ENCODE results near the gene GTF2I. TPM values are rescaled to one million over a fixed set of nuclear protein-coding genes. Genes with fewer than 3 reads are reported as not detected.
"Not testable (repeated sequence)": the region's sequence is repeated elsewhere in the genome, so short reads cannot be mapped to it uniquely, and the experiment has no call there.

GTF2I gene
- total RNA-seq, 6 donors from 2014 or later, result 138 to 506 (median 219) TPM

DNA sequence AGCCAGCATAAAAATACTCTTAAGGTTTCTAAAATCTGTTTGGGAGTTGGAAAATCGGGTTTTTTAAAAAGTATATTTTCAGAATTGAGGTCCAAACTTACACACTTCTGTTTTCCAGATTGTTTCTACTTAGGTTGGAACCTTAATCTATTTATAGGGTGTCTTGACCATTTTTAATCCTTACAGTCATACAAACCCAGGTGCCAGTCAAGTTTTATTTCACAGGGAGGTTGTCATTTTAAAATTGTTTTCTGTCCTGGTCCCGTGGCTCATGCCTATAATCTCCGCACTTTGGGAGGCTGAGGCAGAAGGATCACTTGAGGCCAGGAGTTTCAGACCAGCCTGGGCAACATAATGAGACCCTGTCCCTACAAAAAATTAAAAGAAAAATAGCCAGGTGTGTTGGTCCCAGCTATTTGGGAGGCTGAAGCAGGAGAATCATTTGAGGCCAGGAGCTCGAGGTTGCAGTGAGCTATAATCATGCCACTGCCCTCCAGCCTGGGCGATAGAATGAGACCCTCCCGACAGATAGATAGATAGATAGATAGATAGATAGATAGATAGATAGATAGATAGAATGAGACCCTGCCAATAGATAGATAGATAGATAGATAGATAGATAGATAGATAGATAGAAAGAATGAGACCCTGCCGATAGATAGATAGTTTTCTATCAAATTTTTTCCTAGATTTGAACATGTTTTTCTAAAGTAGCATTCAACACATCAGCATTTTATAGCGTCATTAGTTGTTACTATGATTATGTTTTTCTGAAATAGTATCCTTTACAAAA lies 69.0 kb downstream of the GTF2I start:
- Histone ChIP-seq H3K36me3 (peaks cover 2 to 28% (median 9%) of the 10 kb centered on the region in 4 donors), H3K4me3 (no peak overlapping the region), H3K4me1 (no peaks in the 10 kb centered on the region), H3K9me3 (no peaks in the 10 kb centered on the region), H3K27ac (no peak overlapping the region), H3K27me3 (no peaks in the 10 kb centered on the region)
- no peak for ATAC-seq (ENCODE audit: low FRiP score in 2 of 2)
- WGBS, 2 donors, result 93 to 95% methylated on average over 8 of the region's 8 CpGs
- DNase-seq, result no peak
- TF ChIP-seq EP300 (IDR thresholded peaks at IDR 0.05) (no peak), POLR2A (IDR thresholded peaks at IDR 0.05) (no peak), POLR2AphosphoS5 (IDR thresholded peaks at IDR 0.05) (no peak)
- TF ChIP-seq, protein P1, sequence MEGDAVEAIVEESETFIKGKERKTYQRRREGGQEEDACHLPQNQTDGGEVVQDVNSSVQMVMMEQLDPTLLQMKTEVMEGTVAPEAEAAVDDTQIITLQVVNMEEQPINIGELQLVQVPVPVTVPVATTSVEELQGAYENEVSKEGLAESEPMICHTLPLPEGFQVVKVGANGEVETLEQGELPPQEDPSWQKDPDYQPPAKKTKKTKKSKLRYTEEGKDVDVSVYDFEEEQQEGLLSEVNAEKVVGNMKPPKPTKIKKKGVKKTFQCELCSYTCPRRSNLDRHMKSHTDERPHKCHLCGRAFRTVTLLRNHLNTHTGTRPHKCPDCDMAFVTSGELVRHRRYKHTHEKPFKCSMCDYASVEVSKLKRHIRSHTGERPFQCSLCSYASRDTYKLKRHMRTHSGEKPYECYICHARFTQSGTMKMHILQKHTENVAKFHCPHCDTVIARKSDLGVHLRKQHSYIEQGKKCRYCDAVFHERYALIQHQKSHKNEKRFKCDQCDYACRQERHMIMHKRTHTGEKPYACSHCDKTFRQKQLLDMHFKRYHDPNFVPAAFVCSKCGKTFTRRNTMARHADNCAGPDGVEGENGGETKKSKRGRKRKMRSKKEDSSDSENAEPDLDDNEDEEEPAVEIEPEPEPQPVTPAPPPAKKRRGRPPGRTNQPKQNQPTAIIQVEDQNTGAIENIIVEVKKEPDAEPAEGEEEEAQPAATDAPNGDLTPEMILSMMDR (IDR thresholded peaks at IDR 0.05), result no peak

DNA sequence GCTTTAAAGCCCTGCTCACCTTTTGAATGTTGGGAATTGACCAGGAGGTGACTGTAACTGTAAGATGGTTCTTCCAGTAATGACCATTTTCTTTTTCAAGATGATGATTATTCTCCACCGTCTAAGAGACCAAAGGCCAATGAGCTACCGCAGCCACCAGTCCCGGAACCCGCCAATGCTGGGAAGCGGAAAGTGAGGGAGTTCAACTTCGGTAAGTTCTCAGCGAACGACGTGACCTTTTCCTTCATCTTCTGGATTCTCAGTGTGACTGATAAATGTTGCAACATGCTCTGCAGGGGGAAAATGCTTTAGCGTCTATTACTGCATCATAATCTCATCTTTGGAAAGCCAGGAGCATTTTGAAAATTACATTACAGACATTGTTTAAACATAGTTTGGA lies 71.2 kb downstream of the GTF2I start:
- not testable (repeated sequence) for ATAC-seq (ENCODE audit: low FRiP score in 2 of 2); H3K9me3 ChIP-seq; H3K27ac ChIP-seq; H3K4me1 ChIP-seq; H3K27me3 ChIP-seq; DNase-seq; H3K4me3 ChIP-seq
- peaks cover 0 to 15% (median 4%) of the 10 kb centered on the region in 4 donors for H3K36me3 ChIP-seq
- no CpG with 5 or more reads among the region's 10 CpGs for WGBS, 2 donors

DNA sequence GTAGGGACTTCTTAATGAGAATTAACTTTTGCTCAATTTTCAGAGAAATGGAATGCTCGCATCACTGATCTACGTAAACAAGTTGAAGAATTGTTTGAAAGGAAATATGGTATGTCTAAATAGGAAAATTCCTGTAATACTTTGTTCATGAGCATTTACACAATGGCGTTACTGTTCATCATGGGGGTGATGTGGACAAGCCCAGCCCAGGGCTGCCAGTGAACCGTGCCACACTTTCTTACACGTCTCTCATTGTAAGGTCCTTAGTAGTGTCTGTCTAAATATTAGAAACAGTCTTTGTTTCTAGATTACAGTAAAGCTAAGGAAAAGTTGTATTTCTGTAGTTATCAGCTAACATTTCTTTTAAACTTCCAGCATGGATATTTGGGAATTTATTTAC lies 72.7 kb downstream of the GTF2I start:
- peaks cover 0 to 15% (median 4%) of the 10 kb centered on the region in 4 donors for H3K36me3 ChIP-seq
- WGBS, 2 donors, result no CpG with 5 or more reads among the region's 5 CpGs
- H3K4me3 ChIP-seq; H3K27me3 ChIP-seq; H3K4me1 ChIP-seq; H3K27ac ChIP-seq; H3K9me3 ChIP-seq; ATAC-seq (ENCODE audit: low FRiP score in 2 of 2); DNase-seq: not testable (repeated sequence)

DNA sequence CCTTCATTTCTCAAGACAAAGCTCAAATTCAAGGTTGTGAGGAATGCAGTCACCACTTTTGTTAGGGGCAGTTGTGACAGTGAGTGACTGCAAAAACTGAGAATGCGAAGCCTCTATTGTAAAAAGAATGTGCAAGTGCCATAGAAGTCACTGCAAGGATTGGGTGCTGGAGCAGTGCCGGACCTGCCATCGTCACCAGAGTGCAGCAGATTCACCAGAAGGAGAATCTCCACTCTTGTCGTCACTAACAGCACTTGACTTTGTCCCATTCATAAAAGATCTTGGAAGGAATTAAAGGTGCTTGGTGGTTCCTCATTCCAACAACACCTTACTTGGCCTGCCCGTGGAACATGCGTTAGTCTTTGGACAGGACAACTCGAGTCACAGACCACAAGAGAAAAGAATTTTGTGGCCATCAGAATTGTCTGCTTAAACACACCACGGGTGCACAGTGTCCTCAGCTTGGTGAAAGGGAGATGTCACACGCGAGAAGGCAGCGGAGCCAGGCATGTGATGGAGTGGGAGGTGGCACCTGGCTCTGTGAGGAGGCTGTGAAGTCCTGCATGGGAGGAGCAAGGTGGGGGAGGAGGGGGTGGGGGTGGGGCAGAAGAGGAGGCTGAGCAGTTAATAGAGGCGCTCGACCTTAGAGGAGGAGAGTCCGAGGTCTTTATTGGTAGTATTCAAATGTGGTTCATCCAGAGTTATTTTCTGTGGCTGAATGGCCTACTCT lies 82.6 kb downstream of the GTF2I start:
- no CpG with 5 or more reads among the region's 14 CpGs for WGBS, 2 donors

DNA sequence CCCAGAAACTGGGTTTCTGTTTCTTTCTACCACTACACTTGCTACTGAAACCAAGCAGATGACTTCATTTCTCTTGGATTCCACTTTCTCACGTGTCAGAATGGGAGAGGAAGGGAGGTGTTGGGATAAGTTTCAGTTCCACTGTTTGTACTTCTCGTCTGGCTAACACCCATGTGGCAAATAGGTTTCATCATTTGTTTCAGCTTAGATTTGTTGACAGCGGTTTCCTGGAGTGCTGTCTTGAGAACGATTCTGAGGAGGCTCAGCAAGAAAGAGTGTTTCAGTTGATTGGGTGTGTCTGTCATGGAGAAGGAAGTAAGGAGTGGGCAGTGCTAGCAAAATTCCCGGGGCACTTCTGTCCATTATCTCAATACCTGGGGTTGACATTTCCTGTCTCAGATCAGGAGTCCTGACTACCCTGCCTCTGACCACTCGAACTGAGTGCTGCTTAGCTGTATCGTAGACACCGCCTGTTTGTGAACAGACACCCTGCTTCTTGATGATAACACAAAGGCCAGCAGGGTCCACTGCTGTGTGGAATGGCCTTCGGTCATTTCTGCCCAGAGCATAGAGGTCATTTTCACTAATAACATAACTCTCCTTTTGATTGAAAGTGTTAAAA lies 86.5 kb downstream of the GTF2I start:
- not testable (repeated sequence) for DNase-seq

More for the DNA sequence above, 82.6 kb downstream of the GTF2I start:
- H3K9me3 ChIP-seq; H3K36me3 ChIP-seq; H3K4me3 ChIP-seq; H3K4me1 ChIP-seq; DNase-seq; ATAC-seq (ENCODE audit: low FRiP score in 2 of 2); H3K27ac ChIP-seq; H3K27me3 ChIP-seq: not testable (repeated sequence)

DNA sequence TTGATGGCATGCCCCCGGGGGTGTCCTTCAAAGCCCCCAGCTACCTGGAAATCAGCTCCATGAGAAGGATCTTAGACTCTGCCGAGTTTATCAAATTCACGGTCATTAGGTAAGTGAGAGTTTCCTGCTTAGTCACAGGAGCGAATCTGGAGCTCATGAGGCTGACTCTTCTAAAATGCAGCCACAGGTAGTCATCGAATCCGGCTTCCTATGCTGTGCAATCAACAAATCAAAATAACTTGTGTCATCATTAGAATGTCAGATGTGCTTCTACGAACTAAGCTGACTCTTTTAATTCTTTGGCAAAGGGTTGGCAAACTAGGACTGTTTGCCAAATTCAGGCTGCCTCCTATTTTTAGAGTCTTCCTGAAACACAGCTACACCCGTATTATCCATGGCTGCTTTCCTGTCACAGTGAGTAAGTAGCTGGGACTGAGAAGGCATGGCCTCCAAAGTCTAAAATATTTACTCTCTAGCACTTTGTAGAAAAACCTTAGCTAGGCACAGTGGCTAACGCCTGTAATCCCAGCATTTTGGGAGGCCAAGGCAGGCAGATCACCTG lies 96.5 kb downstream of the GTF2I start:
- DNase-seq; ATAC-seq (ENCODE audit: low FRiP score in 2 of 2); H3K9me3 ChIP-seq; H3K4me1 ChIP-seq; H3K36me3 ChIP-seq; H3K27ac ChIP-seq; H3K27me3 ChIP-seq; H3K4me3 ChIP-seq: not testable (repeated sequence)
- no CpG with 5 or more reads among the region's 9 CpGs for WGBS, 2 donors

More for the DNA sequence above, 86.5 kb downstream of the GTF2I start:
- not testable (repeated sequence) for H3K9me3 ChIP-seq, H3K4me1 ChIP-seq, H3K4me3 ChIP-seq, H3K27me3 ChIP-seq, H3K27ac ChIP-seq, H3K36me3 ChIP-seq
- ATAC-seq (ENCODE audit: low FRiP score in 2 of 2), result peak; percentile 93 to 94
- no CpG with 5 or more reads among the region's 9 CpGs for WGBS, 2 donors

DNA sequence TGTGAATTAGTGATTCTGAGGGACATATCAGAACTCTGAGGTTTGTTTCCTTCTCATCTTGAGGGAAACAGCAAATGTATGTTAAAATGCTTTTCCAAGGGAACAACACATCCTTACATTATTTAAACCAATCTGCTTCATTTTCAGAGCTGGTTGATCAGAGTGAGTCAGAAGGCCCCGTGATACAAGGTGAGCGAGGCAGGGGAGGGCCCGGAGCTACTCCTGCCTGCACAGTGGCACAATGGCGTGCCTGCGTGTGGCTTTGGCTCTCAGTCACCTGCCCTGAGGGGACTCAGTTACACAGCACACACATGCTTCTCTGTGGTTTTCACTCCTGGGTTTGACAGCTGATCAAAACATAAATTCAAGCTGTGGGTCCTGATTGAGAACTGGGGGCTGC lies 99.2 kb downstream of the GTF2I start:
- no CpG with 5 or more reads among the region's 5 CpGs for WGBS, 2 donors
- not testable (repeated sequence) for DNase-seq; H3K4me3 ChIP-seq; H3K27me3 ChIP-seq; H3K9me3 ChIP-seq; H3K27ac ChIP-seq; ATAC-seq (ENCODE audit: low FRiP score in 2 of 2); H3K4me1 ChIP-seq; H3K36me3 ChIP-seq

DNA sequence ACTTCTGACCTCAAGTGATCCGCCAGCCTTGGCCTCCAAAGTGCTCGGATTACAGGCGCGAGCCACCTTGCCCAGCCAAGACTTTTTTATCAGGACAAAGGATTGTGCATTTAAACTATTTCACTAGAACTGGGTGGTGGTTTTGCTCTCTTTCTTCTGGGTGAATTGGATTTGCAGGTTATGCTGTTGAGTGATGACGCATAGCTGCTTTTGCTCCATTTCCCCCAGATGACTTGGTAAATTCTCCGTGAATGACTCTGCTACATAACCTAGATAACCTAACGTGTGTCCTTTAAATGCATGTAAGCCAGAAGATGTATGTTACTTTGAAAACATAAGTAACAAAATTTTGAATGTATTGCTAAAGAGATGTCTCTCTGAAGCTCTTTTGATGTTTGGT lies 100.8 kb downstream of the GTF2I start:
- not testable (repeated sequence) for H3K4me1 ChIP-seq; H3K9me3 ChIP-seq; H3K27ac ChIP-seq; H3K36me3 ChIP-seq; DNase-seq; H3K27me3 ChIP-seq; H3K4me3 ChIP-seq; ATAC-seq (ENCODE audit: low FRiP score in 2 of 2)
- no CpG with 5 or more reads among the region's 7 CpGs for WGBS, 2 donors

DNA sequence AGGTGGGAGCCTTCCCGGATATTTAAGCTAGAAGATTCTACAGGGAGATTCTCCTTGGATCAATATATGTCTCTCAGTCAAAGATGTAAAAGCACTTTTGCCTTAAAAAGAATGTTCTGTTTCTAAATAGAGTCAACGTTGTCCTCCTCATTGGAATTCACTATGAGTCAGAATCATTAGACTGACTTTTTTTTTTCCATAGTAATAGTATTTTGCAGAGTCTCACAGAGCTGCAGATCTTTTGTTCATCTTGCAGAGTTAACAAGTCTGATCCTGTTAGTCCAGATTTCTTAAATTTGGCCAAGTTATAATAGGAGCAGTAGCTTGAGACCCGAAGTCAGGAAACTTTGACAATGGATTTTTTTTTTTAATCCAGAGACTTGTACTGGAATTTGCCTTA lies 101.5 kb downstream of the GTF2I start:
- WGBS, 2 donors, result no CpG with 5 or more reads among the region's 3 CpGs
- ATAC-seq (ENCODE audit: low FRiP score in 2 of 2); H3K9me3 ChIP-seq; H3K27me3 ChIP-seq; H3K27ac ChIP-seq; H3K36me3 ChIP-seq; H3K4me3 ChIP-seq; H3K4me1 ChIP-seq; DNase-seq: not testable (repeated sequence)

DNA sequence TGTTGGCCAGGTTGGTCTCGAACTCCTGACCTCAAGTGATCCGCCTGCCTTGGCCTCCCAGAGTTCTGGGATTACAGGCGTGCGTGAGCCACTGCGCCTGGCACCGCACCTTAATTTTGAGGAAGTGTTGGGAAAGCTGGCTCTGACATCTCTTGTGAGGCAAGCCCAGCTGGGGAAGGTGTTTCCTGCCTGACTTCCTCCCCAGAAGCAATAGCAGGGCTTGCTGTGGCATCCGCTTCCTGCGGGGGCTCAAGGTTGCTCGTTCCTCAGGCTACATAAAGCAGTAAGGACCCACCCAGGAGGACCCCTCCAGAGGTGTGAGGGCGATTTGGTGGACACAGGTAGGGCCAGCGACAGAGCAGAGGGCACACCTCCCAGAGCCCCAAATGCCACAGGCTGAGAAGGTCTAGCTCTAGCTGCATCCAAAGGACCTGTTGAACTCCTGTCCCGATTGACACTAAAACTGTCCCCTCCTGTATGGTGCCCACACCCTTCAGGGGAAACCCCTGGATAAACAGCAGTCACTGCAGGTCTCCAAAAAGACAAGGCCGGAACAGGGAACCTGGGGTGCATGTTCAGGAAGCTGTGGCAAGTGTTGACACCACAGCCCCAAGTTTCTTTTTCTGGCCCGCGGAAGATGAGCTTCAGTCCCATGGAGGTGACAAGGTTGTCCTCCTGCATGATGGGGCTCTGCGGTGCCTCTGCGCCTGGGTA lies 107.8 kb downstream of the GTF2I start:
- not testable (repeated sequence) for H3K4me1 ChIP-seq, DNase-seq, H3K36me3 ChIP-seq, H3K9me3 ChIP-seq, H3K27ac ChIP-seq, H3K4me3 ChIP-seq, H3K27me3 ChIP-seq
- ATAC-seq (ENCODE audit: low FRiP score in 2 of 2), result peak; percentile 64 to 75
- no CpG with 5 or more reads among the region's 17 CpGs for WGBS, 2 donors

DNA sequence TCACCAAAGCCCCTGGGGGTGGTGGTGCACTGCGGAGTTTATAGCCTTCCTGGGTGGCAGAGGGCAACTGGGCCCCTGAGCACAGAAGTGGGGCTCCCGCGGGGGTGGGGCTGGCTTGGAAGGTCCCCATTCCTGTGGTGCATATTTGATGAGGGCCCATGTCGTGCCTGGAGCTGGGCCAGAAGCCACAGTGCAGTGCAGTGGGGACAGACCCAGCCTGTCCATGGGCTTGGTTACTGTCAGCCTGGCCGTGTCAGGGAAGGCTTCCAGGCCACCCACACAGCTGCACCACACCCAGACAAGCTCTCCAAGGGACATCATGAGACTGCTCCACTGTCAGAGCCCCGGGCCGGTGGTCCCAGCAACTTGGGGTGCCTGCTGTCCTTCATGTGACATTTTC lies 109.0 kb downstream of the GTF2I start:
- 40% methylated on average over 1 of the region's 7 CpGs; no CpG with 5 or more reads in 1 of the 2 donors for WGBS, 2 donors
- not testable (repeated sequence) for H3K36me3 ChIP-seq, H3K4me1 ChIP-seq, H3K4me3 ChIP-seq, H3K9me3 ChIP-seq, DNase-seq, H3K27ac ChIP-seq, H3K27me3 ChIP-seq
- ATAC-seq (ENCODE audit: low FRiP score in 2 of 2), result peak; percentile 64

All from upper lobe of left lung (tissue), 6 donors.